M059J (cell line): Measurements from ENCODE around the gene TSSK3. TPM values are rescaled to one million over a fixed set of nuclear protein-coding genes. Genes with fewer than 3 reads are reported as not detected.
"Not testable (repeated sequence)": the region's sequence is repeated elsewhere in the genome, so short reads cannot be mapped to it uniquely, and the experiment has no call there.

Experiments
- DNase-seq: peaks from one replicate; pipeline ENCODE4 v3.0.0-alpha.2; 2012; ENCODE audit warnings: low read depth
- total RNA-seq: library from RNA; depleted of rRNA; stranded (reverse); fragments of >200 nt; shearing (Covaris generic); gene quantifications from 2 replicates; pipeline ENCODE4 v1.2.3, GENCODE V29; 2014

Gene TSSK3
- total RNA-seq, 1 experiment from 2014 or later: 0.07 TPM

GRCh38 chr1:32363713-32364112 is 1.4 kb downstream of the TSSK3 start:
- no peak for DNase-seq

DNA sequence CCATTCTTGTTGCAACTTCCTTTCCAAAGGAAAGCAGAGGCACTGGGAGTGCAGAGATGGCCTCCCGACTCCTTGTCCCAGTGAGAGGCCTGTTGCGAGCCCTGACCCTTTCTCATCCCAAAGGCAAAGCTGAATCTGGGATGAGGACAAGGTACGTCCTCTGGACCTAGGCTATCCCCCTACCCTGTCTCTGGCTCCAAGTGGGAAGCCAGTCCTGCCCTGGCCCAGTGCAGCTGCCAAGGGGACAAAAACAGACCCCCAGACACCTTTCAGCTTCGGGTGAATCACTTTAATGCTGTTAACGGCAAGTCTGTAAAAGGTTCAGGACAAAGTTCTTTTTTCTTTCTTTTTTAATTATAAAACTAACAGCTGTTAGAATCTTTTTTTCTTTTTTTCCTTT is 2.5 kb downstream of the TSSK3 start:
- DNase-seq: no peak

DNA sequence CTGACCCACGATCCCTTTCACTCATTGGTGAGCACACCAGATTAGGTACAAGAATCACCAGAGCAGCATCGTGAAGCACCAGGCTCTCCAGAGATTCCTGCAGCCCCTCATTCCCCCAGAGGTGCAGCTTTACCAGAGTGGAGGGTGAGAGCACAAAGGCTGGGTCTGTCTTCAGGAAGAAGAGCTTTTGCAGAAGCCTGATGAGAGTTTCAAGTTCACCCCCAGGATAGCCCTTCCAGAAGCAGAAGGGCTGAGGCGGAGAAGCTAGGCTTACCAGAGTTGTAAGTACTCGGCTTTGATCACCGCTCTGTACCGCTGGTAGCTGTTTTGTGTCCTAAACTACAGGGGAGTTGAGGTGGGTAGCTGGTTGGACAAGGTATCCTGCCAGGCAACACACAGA is 3.1 kb downstream of the TSSK3 start:
- no peak for DNase-seq

DNA sequence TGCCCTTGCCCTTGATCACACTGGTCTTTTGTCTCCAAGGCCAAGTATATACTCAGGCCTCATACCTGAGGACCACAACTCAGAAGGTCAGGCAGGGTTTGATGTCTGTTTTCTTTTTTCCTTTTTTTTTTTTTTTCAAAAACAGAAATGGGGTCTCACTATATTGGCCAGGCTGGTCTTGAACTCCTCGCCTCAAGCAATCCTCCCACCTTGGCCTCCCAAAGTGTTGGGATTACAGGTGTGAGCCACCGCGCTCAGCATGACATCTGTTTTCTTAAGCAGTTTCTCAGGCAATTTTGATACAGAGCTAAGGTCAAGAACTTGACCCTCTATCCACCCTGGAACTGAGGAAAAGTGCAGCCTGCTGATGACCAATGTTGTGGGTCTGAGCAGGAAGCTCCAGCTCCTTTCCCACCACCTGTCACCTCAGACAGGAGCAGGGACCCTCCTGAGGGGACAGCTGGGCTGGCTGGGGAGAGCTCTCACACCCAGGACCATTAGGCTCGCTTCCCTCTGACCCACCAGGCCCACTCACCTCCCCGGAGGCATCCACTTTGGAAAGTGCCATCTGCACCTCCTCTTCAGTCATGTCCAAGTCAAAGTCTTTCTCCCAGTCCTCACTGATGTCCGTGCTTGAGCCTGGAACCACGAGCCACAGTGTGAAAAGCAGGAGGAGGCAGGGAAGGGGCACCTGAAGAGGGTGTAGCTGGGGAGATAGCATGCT is 5.7 kb downstream of the TSSK3 start:
- no peak for DNase-seq

DNA sequence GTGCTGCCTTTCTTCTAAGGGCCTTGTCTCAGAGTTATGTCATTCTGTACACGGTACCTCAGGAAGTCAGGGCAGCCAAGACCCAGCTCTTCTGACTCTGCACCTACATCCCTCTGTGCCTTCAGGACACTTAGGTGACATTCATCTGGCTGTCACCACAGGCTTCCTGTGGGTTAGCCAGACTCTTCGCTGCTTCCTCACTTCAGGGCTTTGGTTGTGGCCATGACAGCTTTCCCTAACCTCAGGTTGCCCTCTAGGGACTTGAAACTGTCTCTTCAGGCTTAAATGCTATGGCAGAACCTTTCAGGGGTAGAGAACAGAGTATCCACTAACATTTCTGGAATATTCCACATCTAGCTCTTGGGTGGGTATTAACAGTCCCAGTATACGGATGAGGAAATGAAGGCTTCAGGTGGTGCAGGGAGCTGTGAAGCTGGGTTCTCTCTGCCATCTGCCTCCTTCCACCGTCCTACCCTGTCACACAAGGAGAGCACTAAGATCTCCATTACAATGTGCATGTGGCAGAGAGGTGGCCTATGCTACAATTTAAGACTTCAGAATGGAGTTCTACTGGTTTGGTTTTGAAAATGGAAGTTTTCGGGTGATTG is 9.9 kb downstream of the TSSK3 start:
- DNase-seq: no peak

GRCh38 chr1:32373996-32374592 is 11.8 kb downstream of the TSSK3 start:
- no peak for DNase-seq

DNA sequence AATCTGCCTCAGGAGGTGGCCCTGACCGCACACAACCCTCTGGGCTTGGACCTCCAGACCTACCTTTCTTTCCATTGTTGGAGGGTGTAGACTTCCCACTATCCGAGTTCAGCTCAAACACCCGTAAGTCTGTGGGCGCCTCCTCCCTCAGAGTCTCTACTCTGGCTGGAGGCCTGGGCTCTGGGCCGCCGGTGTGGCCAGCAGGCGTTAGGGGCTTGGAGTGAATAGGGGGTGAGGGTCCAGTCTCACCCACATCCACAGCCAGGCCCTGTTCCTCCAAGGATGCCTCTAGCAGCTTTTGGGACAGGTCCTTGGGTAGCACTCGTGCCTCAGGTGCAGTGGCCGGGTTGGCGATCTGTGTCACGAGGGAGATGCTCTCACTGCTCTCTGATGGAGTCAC is 13.9 kb downstream of the TSSK3 start:
- DNase-seq: no peak

GRCh38 chr1:32377541-32378220 is 15.3 kb downstream of the TSSK3 start:
- no peak for DNase-seq

GRCh38 chr1:32380057-32380456 is 17.7 kb downstream of the TSSK3 start:
- DNase-seq: no peak

DNA sequence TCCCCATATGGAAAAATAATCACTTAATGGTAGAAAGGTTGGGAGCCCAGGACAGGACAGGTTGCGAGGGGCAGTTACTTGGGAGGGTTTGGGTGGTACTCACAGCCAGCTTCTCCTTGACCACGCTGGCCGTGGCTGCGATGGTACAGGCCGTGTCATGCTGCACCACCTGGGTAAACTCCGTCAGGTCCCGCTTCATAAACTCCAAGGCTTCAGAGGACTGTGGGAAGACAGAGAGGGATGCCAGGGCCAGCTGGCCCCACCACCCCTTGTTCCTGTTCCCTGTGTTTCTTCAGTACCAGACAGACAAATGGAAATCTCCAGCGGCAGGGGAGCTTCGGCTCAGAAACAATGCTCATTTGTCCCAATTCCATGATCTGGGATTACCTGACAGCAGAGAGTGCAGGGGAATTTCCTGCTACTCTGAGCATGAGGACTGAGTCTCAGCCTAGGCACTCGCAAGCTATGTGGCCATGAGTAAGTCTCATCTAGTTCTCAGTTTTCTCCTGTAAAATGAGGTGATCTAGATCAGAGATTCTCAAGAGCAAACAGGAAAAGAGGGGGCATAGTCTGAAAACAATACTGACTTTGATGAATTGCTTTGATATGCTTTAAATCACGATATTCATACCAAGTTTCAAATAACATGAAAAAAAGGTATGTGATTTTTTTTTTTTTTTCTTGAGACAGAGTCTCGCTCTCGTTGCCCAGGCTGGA is 24.5 kb downstream of the TSSK3 start:
- no peak for DNase-seq

GRCh38 chr1:32388641-32389040 is 26.3 kb downstream of the TSSK3 start:
- no peak for DNase-seq

GRCh38 chr1:32390904-32391870 is 28.8 kb downstream of the TSSK3 start:
- no peak for DNase-seq

- no peak for DNase-seq
These were observed 30.0 kb downstream of the TSSK3 start for GRCh38 chr1:32392325-32392724.

DNA sequence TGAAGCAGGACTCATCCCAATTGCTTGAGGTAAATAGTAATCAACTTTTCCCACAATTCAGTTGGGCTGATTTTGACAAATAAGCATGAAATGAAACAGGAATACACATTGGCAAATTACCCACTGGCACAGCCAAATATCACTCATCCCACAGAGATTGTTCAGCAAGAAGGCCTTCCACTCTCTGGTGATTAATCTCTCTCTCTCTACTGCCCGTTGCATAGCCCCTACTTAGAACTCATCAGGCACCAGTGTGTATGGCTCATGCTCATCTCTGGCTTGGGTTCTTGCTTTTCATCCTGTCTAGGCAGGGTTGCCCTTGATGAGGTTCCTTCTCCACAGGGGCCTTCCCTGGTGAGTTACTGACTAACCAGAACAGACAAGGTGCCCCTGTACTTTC is 30.8 kb downstream of the TSSK3 start:
- DNase-seq: no peak

- peak; percentile 47 for DNase-seq
These were observed 31.4 kb downstream of the TSSK3 start for GRCh38 chr1:32393832-32394140.

GRCh38 chr1:32394141-32394889 is 32.0 kb downstream of the TSSK3 start, which contains the start of gene BSDC1:
BSDC1 (minus strand) TSS chr1:32394441; CDS start chr1:32394414, 27 bp downstream.
- DNase-seq: peak; percentile 99

GRCh38 chr1:32394890-32395432 is 32.6 kb downstream of the TSSK3 start:
- DNase-seq: peak; percentile 23

- DNase-seq: not testable (repeated sequence)
These were observed 34.2 kb downstream of the TSSK3 start for GRCh38 chr1:32396524-32396923.

DNA sequence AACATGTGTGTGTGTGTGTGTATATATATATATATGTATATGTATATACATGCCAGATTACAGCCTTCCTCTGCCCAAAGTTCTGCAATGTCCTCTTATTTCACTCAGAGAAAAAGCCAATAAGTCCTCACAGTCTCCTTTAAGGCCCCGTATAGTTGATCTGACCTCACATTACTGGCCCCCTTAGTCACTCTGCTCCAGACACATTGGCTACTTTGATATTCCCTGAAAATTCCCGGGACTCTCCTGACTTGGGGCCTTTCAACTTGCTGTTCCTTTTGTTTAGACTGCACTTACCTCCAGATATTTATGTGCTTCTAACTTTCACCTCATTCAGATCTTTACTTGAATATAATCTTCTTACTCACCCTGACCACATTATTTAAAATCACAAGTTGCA is 36.1 kb downstream of the TSSK3 start:
- DNase-seq: peak; percentile 47

DNA sequence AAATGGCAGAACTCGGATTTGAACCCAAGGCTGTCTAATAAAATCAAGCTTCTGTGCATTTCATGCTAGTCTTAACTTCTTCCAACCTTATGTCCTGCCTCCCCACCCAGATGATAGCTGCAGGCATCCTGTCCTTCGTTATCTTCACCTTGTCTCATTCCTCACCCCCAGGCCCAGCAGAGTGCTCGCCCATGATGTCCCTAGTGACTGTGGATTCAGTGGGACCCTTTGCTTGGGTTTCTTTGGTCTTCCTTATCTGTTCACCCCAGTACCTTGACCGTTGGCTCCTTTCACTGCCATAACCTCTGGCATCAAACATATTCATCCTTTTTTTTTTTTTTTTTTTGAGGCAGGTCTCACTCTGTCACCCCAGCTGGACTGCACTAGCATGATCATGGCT is 37.5 kb downstream of the TSSK3 start:
- no peak for DNase-seq
